Measurements from ENCODE around the gene C1orf87.
"Not testable (repeated sequence)": the region's sequence is repeated elsewhere in the genome, so short reads cannot be mapped to it uniquely, and the experiment has no call there.

Gene C1orf87

GRCh38 chr1:59992040-59992820 is 81.3 kb downstream of the C1orf87 start:
- no peak for DNase-seq

- no peak for DNase-seq
These were observed 83.1 kb downstream of the C1orf87 start for GRCh38 chr1:59990470-59990869.

- no peak for DNase-seq
These were observed 86.9 kb downstream of the C1orf87 start for GRCh38 chr1:59986516-59987310.

- no peak for DNase-seq
These were observed 87.6 kb downstream of the C1orf87 start for GRCh38 chr1:59985911-59986515.

GRCh38 chr1:59979666-59980065 is 93.9 kb downstream of the C1orf87 start:
- DNase-seq = no peak

GRCh38 chr1:59978511-59978910 is 95.1 kb downstream of the C1orf87 start:
- no peak for DNase-seq

- DNase-seq = no peak
These were observed 95.5 kb downstream of the C1orf87 start for GRCh38 chr1:59978026-59978425.

- no peak for DNase-seq
These were observed 96.5 kb downstream of the C1orf87 start for GRCh38 chr1:59977075-59977410.

- no peak for DNase-seq
These were observed 97.1 kb downstream of the C1orf87 start for GRCh38 chr1:59976194-59977074.

GRCh38 chr1:59973719-59974118 is 99.9 kb downstream of the C1orf87 start:
- no peak for DNase-seq

GRCh38 chr1:59972216-59972927 is 101.2 kb downstream of the C1orf87 start:
- DNase-seq = no peak

- peak; percentile 9 for DNase-seq
These were observed 102.1 kb downstream of the C1orf87 start for GRCh38 chr1:59971464-59971911.

- DNase-seq = not testable (repeated sequence)
These were observed 103.9 kb downstream of the C1orf87 start for GRCh38 chr1:59969542-59970175.

GRCh38 chr1:59968746-59969145 is 104.8 kb downstream of the C1orf87 start:
- not testable (repeated sequence) for DNase-seq

GRCh38 chr1:59967780-59968179 is 105.8 kb downstream of the C1orf87 start:
- no peak for DNase-seq

- no peak for DNase-seq
These were observed 106.4 kb downstream of the C1orf87 start for GRCh38 chr1:59967141-59967697.

- DNase-seq = no peak
These were observed 121.5 kb downstream of the C1orf87 start for GRCh38 chr1:59952065-59952464.

- DNase-seq = no peak
These were observed 123.9 kb downstream of the C1orf87 start for GRCh38 chr1:59949648-59950047.

- DNase-seq = no peak
These were observed 124.6 kb downstream of the C1orf87 start for GRCh38 chr1:59948990-59949389.

GRCh38 chr1:59947047-59947938 is 126.3 kb downstream of the C1orf87 start:
- peak; percentile 30 for DNase-seq

All from effector CD8-positive, alpha-beta T cell (primary cell).